Left ventricle myocardium superior (tissue), 1 donor: ENCODE results near the gene MRPS21. TPM values are rescaled to one million over a fixed set of nuclear protein-coding genes. Genes with fewer than 3 reads are reported as not detected.

Experiments
- ATAC-seq: fragments of 200-7000 bp; cut with Tn5 transposase; one replicate; pipeline ENCODE4 v1.9.1; 2020; ENCODE audit warnings: mild to moderate bottlenecking, moderate library complexity
- DNase-seq: peaks from one replicate; pipeline ENCODE4 v3.0.0-alpha.2; 2020
- intact Hi-C: fragments of 100-400 bp; cut with micrococcal nuclease; formaldehyde crosslinking; loops from one replicate; pipeline ENCODE4 v1.11.0; 2022
- long read RNA-seq: library from polyadenylated mRNA; unstranded; transcript quantifications from one replicate; pipeline ENCODE4 v2.0.0, GENCODE V29; 2021
- total RNA-seq: library from RNA; stranded (reverse); fragmentation: NEBNext Ultra II Directional; extraction: Animal tissue kit (Norgen Biotek cat#: 25700); gene quantifications from one replicate; pipeline ENCODE4 v1.2.1, GENCODE V29; 2021
- donor health status: DM: no; HTN: yes; CAD: no; lungs with severe emphysema.

MRPS21 gene
- 72.3 TPM for total RNA-seq
- long read RNA-seq, transcript MRPS21-202 (3 exons, 1,226 nt), result major isoform, 52 of 99 reads
- long read RNA-seq, transcript MRPS21-201 (2 exons, 1,462 nt), result minor isoform, 21 of 99 reads
- long read RNA-seq, partial matches to known transcripts, result 24 of 99 reads
- long read RNA-seq, other reads (novel, unspliced or antisense), result 2 of 99 reads

- intact Hi-C loops, result no loop called here
These were observed at the start of gene MRPS21 for GRCh38 chr1:150293433-150294253. MRPS21 (plus strand) TSS chr1:150293861; CDS start chr1:150294367, 506 bp downstream.

GRCh38 chr1:150249936-150250335, 43.7 kb upstream of the MRPS21 start:
- intact Hi-C loops, result no loop called here

More at GRCh38 chr1:150293433-150294253, at the start of gene MRPS21:
- ATAC-seq (peak; percentile 98), DNase-seq (peak; percentile 88)

GRCh38 chr1:150256198-150256553, 37.5 kb upstream of the MRPS21 start:
- ATAC-seq, result no peak
- DNase-seq, result no peak
- intact Hi-C loops, result no loop called here

More at GRCh38 chr1:150249936-150250335, 43.7 kb upstream of the MRPS21 start:
- ATAC-seq (no peak), DNase-seq (no peak)

GRCh38 chr1:150256554-150257341, 36.9 kb upstream of the MRPS21 start:
- no peak for ATAC-seq
- DNase-seq, result no peak
- intact Hi-C loops, result no loop called here

- DNase-seq (peak; percentile 58), ATAC-seq (peak; percentile 60)
- intact Hi-C loops, result no loop called here
These were observed 35.8 kb upstream of the MRPS21 start, which contains the start of gene CA14 for GRCh38 chr1:150257624-150258585. CA14 (plus strand) TSS chr1:150257774; CDS start chr1:150258129, 355 bp downstream.

- DNase-seq, result peak; percentile 41
- intact Hi-C loops, result no loop called here
- peak; percentile 29 for ATAC-seq
These were observed 34.4 kb upstream of the MRPS21 start for GRCh38 chr1:150259217-150259616.

- DNase-seq, result peak; percentile 51
- peak; percentile 66 for ATAC-seq
- intact Hi-C loops, result no loop called here
These were observed 33.6 kb upstream of the MRPS21 start for GRCh38 chr1:150259758-150260669.

GRCh38 chr1:150261367-150261766, 32.3 kb upstream of the MRPS21 start:
- ATAC-seq (no peak), DNase-seq (no peak)
- intact Hi-C loops, result no loop called here

GRCh38 chr1:150262388-150263320, 31.0 kb upstream of the MRPS21 start:
- intact Hi-C loops, result no loop called here
- no peak for ATAC-seq
- no peak for DNase-seq

GRCh38 chr1:150263549-150263948, 30.1 kb upstream of the MRPS21 start:
- ATAC-seq, result no peak
- intact Hi-C loops, result no loop called here
- no peak for DNase-seq

- intact Hi-C loops, result no loop called here
- no peak for DNase-seq
- no peak for ATAC-seq
These were observed 25.8 kb upstream of the MRPS21 start for GRCh38 chr1:150267896-150268295.

GRCh38 chr1:150268340-150268704, 25.3 kb upstream of the MRPS21 start:
- intact Hi-C loops, result no loop called here
- DNase-seq, result no peak
- ATAC-seq, result peak; percentile 34

GRCh38 chr1:150268705-150269403, 24.8 kb upstream of the MRPS21 start, which contains the start of gene APH1A:
APH1A (minus strand) TSS chr1:150269016; CDS start chr1:150268810, 206 bp downstream.
- DNase-seq (peak; percentile 96), ATAC-seq (peak; percentile 98)
- intact Hi-C loops, result no loop called here

GRCh38 chr1:150269451-150269850, 24.2 kb upstream of the MRPS21 start:
- intact Hi-C loops, result no loop called here

GRCh38 chr1:150271291-150271959, 22.2 kb upstream of the MRPS21 start:
- intact Hi-C loops, result no loop called here
- ATAC-seq (no peak), DNase-seq (no peak)

More at GRCh38 chr1:150269451-150269850, 24.2 kb upstream of the MRPS21 start:
- no peak for ATAC-seq
- no peak for DNase-seq
